K562 (cell line): ENCODE results near the gene CGB3. TPM values are rescaled to one million over a fixed set of nuclear protein-coding genes. Genes with fewer than 3 reads are reported as not detected.
A peak's percentile ranks its signal among the peaks of the same experiment; 100 is the strongest.

Experiments
- ATF1 ChIP-seq, 2 experiments: fragments of 450-650 bp in 1 of 2; IDR thresholded peaks; 2 replicates each; pipeline ENCODE4 v1.6.1; 2016; ENCODE audit warnings: missing compliant biosample characterization in 1 of 2, missing genetic modification characterization in 1 of 2
- CREB1 ChIP-seq, 2 experiments: sonication (generic) in 1 of 2; formaldehyde crosslinking in 1 of 2; IDR thresholded peaks; 2 replicates each; pipeline versions ENCODE4 v1.6.1 to v1.8.0; 2012 to 2022; ENCODE audit warnings: inconsistent platforms in 1 of 2, mild to moderate bottlenecking in 1 of 2, missing genetic modification reagents in 1 of 2, moderate library complexity in 1 of 2
- DDX20 ChIP-seq: fragments of 450-650 bp; IDR thresholded peaks from 2 replicates; pipeline ENCODE4 v1.6.1; 2016; ENCODE audit warnings: missing genetic modification characterization, low read depth, mild to moderate bottlenecking, missing compliant biosample characterization, moderate library complexity
- ELF1 ChIP-seq: fragments of 200-800 bp; sonication (Bioruptor generic); IDR thresholded peaks from 2 replicates; pipeline ENCODE4 v1.6.1; 2016; ENCODE audit warnings: missing genetic modification characterization, missing compliant biosample characterization
- HMG20A ChIP-seq: fragments of 450-650 bp; formaldehyde crosslinking; conservative IDR thresholded peaks from 2 replicates; pipeline ENCODE4 v1.4.0; 2020; ENCODE audit warnings: mild to moderate bottlenecking, mixed read lengths
- MLX ChIP-seq, 2 experiments: fragments of 450-650 bp in 1 of 2; sonication (generic) in 1 of 2; formaldehyde crosslinking; conservative IDR thresholded peaks; 2 replicates each; pipeline versions ENCODE4 v1.4.0 to v1.8.1; 2020 to 2022; ENCODE audit warnings: mild to moderate bottlenecking in 1 of 2, missing genetic modification reagents in 1 of 2
- MTA2 ChIP-seq: fragments of 450-650 bp; IDR thresholded peaks from 2 replicates; pipeline ENCODE4 v1.6.1; 2016; ENCODE audit warnings: low read depth
- NFXL1 ChIP-seq: fragments of 450-650 bp; formaldehyde crosslinking; IDR thresholded peaks from 2 replicates; pipeline ENCODE4 v1.4.0; 2021; ENCODE audit warnings: mild to moderate bottlenecking
- PHF21A ChIP-seq: fragments of 450-650 bp; IDR thresholded peaks from 2 replicates; pipeline ENCODE4 v1.6.1; 2017; ENCODE audit warnings: low read depth, borderline replicate concordance
- POLR2G ChIP-seq: fragments of 200-400 bp; formaldehyde crosslinking; IDR thresholded peaks from 2 replicates; pipeline ENCODE4 v1.6.1; 2017; ENCODE audit warnings: low read depth, mild to moderate bottlenecking, antibody characterized with exemption, low read length, moderate library complexity
- PPARD ChIP-seq: fragments of 250-450 bp; sonication (Bioruptor Pico); IDR thresholded peaks from 2 replicates; pipeline ENCODE4 v1.8.0; 2022; ENCODE audit warnings: inconsistent platforms, mild to moderate bottlenecking, moderate library complexity
- SIX5 ChIP-seq, 2 experiments: IDR thresholded peaks; 2 replicates each; pipeline ENCODE4 v1.6.1; 2011; ENCODE audit warnings: low read length in 2 of 2, borderline replicate concordance in 1 of 2, low read depth in 1 of 2, mild to moderate bottlenecking in 1 of 2, moderate library complexity in 1 of 2; ENCODE audit not compliant: insufficient read depth in 1 of 2
- SPI1 ChIP-seq: IDR thresholded peaks from 2 replicates; pipeline ENCODE4 v1.6.1; 2011; ENCODE audit warnings: low read depth, low read length, control low read depth, borderline replicate concordance
- TEAD1 ChIP-seq, 2 experiments: fragments of 450-650 bp in 1 of 2; sonication (generic) in 1 of 2; formaldehyde crosslinking; IDR thresholded peaks; 2 replicates each; pipeline versions ENCODE4 v1.4.0 to v1.8.0; 2020 to 2022; ENCODE audit warnings: mild to moderate bottlenecking in 2 of 2, missing genetic modification reagents in 1 of 2
- YY1 ChIP-seq, 3 experiments: IDR thresholded peaks; 2 replicates each; pipeline ENCODE4 v1.6.1; 2011; ENCODE audit warnings: low read length in 2 of 3, mild to moderate bottlenecking in 2 of 3, moderate library complexity in 2 of 3, borderline replicate concordance in 1 of 3, control low read depth in 1 of 3, low read depth in 1 of 3; ENCODE audit not compliant: insufficient read depth in 3 of 3, insufficient replicate concordance in 2 of 3, control insufficient read depth in 1 of 3, insufficient read length in 1 of 3; ENCODE audit errors: extremely low read depth in 1 of 3
- ZKSCAN1 ChIP-seq: fragments of 150-350 bp; IDR thresholded peaks from 2 replicates; pipeline ENCODE4 v1.6.1; 2016; ENCODE audit warnings: low read depth, low read length
- ZNF408 ChIP-seq: fragments of 250-450 bp; sonication (Bioruptor Pico); IDR thresholded peaks from 2 replicates; pipeline ENCODE4 v1.4.0; 2020; ENCODE audit warnings: low read depth, mild to moderate bottlenecking, moderate library complexity
- ZNF644 ChIP-seq: fragments of 200-800 bp; sonication (Bioruptor generic); IDR thresholded peaks from 2 replicates; pipeline ENCODE4 v1.6.1; 2016; ENCODE audit warnings: low read depth, missing genetic modification characterization, missing compliant biosample characterization
- ZNF766 ChIP-seq: fragments of 200-800 bp; sonication (Bioruptor generic); conservative IDR thresholded peaks from 2 replicates; pipeline ENCODE4 v1.6.1; 2016; ENCODE audit warnings: missing genetic modification characterization, missing compliant biosample characterization
- polyA plus RNA-seq, 8 experiments: library from polyadenylated mRNA; depleted of rRNA in 4 of 8; stranded (reverse) in 5 of 8; unstranded in 3 of 8; fragments of >200 nt; fragmentation: Nextera tagmentation in 2 of 8; fragmentation: Illumina TruSeq in 1 of 8; extraction: Ambion mirVana in 2 of 8; extraction: Trizol in 1 of 8; gene quantifications; 2 replicates each; pipeline versions ENCODE4 v1.2.1 to v1.2.3, GENCODE V29; 2011 to 2014; ENCODE audit warnings: inconsistent platforms in 1 of 8, missing spikeins in 1 of 8
- total RNA-seq, 7 experiments: library from RNA; depleted of rRNA in 6 of 7; stranded (reverse); fragments of >200 nt in 6 of 7; fragmentation: Illumina TruSeq in 2 of 7; extraction: Trizol in 2 of 7; gene quantifications; 2 replicates each; pipeline versions ENCODE4 v1.2.1 to v1.2.3, GENCODE V29; 2011 to 2021; ENCODE audit warnings: low replicate concordance in 1 of 7
- TF ChIP-seq, protein P1 (sequence below): fragments of 150-350 bp; conservative IDR thresholded peaks from 2 replicates; pipeline ENCODE4 v1.6.1; 2014; ENCODE audit warnings: low read length
- TF ChIP-seq, protein P2 (sequence below), 2 experiments: fragments of 450-650 bp in 1 of 2; sonication (generic) in 1 of 2; formaldehyde crosslinking in 1 of 2; IDR thresholded peaks in 1 of 2; conservative IDR thresholded peaks in 1 of 2; 2 replicates each; pipeline versions ENCODE4 v1.6.1 to v1.8.1; 2016 to 2023; ENCODE audit warnings: mild to moderate bottlenecking in 2 of 2, moderate library complexity in 2 of 2, inconsistent platforms in 1 of 2, missing genetic modification reagents in 1 of 2

Gene CGB3
- total and polyA plus RNA-seq, 9 of the 15 experiments (the other 6 are each of a cell fraction or from before 2014, with no cell fraction given), result not detected

GRCh38 chr19:48975947-48976847 lies 47.9 kb downstream of the CGB3 start (continued):
- TF ChIP-seq, protein P1, sequence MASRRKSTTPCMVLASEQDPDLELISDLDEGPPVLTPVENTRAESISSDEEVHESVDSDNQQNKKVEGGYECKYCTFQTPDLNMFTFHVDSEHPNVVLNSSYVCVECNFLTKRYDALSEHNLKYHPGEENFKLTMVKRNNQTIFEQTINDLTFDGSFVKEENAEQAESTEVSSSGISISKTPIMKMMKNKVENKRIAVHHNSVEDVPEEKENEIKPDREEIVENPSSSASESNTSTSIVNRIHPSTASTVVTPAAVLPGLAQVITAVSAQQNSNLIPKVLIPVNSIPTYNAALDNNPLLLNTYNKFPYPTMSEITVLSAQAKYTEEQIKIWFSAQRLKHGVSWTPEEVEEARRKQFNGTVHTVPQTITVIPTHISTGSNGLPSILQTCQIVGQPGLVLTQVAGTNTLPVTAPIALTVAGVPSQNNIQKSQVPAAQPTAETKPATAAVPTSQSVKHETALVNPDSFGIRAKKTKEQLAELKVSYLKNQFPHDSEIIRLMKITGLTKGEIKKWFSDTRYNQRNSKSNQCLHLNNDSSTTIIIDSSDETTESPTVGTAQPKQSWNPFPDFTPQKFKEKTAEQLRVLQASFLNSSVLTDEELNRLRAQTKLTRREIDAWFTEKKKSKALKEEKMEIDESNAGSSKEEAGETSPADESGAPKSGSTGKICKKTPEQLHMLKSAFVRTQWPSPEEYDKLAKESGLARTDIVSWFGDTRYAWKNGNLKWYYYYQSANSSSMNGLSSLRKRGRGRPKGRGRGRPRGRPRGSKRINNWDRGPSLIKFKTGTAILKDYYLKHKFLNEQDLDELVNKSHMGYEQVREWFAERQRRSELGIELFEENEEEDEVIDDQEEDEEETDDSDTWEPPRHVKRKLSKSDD, result no peak
- no peak for TF ChIP-seq MTA2
- no peak for TF ChIP-seq ZKSCAN1
- peak; percentile 98 to 99 for TF ChIP-seq SIX5 (IDR thresholded peaks at IDR 0.05; ENCODE audit: borderline replicate concordance in 1 of 2, insufficient read depth in 1 of 2, low read depth in 1 of 2, low read length in 2 of 2)
- TF ChIP-seq PPARD (CRISPR knock-in tag), result no peak
- TF ChIP-seq ZNF766 (CRISPR knock-in tag), result peak; percentile 93
- TF ChIP-seq ZNF644 (tag), result peak; percentile 80; the same call in 1 of the 2 replicates
- no peak for TF ChIP-seq SPI1
- TF ChIP-seq ELF1 (tag), result peak; percentile 84
- no peak for TF ChIP-seq ZNF408 (CRISPR knock-in tag)
- TF ChIP-seq DDX20, result 0 out of 2 replicates have a peak, but pooled peaks have one; percentile 57
- TF ChIP-seq TEAD1 (CRISPR knock-in tag; IDR thresholded peaks at IDR 0.05), result peak in 1 of 2 experiments; percentile 42; a peak in 1 of 4 replicates
- TF ChIP-seq MLX (CRISPR knock-in tag; conservative IDR thresholded peaks at IDR 0.05), result no peak
- no peak for TF ChIP-seq NFXL1
- TF ChIP-seq CREB1 (IDR thresholded peaks at IDR 0.05), result peak; percentile 87
- TF ChIP-seq CREB1 (CRISPR knock-in tag; IDR thresholded peaks at IDR 0.05), result peak; percentile 69
- TF ChIP-seq POLR2G, result no peak
- no peak for TF ChIP-seq HMG20A (CRISPR knock-in tag)
- no peak for TF ChIP-seq PHF21A
- TF ChIP-seq, protein P2, sequence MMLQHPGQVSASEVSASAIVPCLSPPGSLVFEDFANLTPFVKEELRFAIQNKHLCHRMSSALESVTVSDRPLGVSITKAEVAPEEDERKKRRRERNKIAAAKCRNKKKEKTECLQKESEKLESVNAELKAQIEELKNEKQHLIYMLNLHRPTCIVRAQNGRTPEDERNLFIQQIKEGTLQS (IDR thresholded peaks at IDR 0.05), result no peak
- TF ChIP-seq, protein P2 (CRISPR knock-in tag; conservative IDR thresholded peaks at IDR 0.05), result no peak
- TF ChIP-seq ATF1 (CRISPR knock-in tag; IDR thresholded peaks at IDR 0.05), result no peak
- peak; percentile 95 for TF ChIP-seq ATF1 (tag; IDR thresholded peaks at IDR 0.05)
- TF ChIP-seq YY1 (IDR thresholded peaks at IDR 0.05; ENCODE audit: borderline replicate concordance in 1 of 3, control insufficient read depth in 1 of 3, extremely low read depth in 1 of 3, insufficient read depth in 3 of 3, insufficient read length in 1 of 3, insufficient replicate concordance in 2 of 3, low read depth in 1 of 3, low read length in 2 of 3), result peak in 2 of 3 experiments; percentile 49 to 59
